Right lobe of liver (tissue), 4 donors: Measurements from ENCODE around the gene C11orf54.

ENCODE experiments used
- POLR2A ChIP-seq: fragments of 450-650 bp; IDR thresholded peaks from one replicate; pipeline ENCODE4 v1.6.1; 2017; ENCODE audit warnings: antibody characterized with exemption, mild to moderate bottlenecking
- TF ChIP-seq, protein P1 (sequence below), 4 donors: fragments of 200-600 bp in 3 of 4; fragments of 450-650 bp in 1 of 4; IDR thresholded peaks; one replicate each; pipeline versions ENCODE4 v1.5.1 to v1.8.0; 2016 to 2022; ENCODE audit warnings: antibody characterized with exemption in 4 of 4, mild to moderate bottlenecking in 2 of 4
- donor health status: DM: no; HTN: no; CAD: no.
- donor health status: DM: no; HTN: no; CAD: no.
- donor health status: DM: no; HTN: yes; CAD: no.

DNA sequence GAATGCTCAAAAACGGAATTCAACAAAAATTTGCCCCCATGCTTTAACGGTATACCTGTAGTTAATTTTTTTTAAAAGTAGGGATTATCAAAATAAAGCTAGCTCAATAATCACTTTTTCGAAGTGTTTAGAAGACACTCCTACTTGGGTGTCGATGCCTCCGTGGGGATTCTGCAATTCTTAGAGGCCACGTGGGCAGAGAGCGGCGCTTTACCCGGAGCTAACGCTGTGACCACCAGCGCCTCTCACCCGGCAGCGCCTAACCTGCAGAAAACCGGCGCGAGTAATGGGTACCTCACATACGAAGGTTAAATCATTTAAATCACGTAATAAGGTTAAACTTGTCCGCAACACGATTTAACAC is 760 bp upstream of the C11orf54 start:
- TF ChIP-seq, protein P1, sequence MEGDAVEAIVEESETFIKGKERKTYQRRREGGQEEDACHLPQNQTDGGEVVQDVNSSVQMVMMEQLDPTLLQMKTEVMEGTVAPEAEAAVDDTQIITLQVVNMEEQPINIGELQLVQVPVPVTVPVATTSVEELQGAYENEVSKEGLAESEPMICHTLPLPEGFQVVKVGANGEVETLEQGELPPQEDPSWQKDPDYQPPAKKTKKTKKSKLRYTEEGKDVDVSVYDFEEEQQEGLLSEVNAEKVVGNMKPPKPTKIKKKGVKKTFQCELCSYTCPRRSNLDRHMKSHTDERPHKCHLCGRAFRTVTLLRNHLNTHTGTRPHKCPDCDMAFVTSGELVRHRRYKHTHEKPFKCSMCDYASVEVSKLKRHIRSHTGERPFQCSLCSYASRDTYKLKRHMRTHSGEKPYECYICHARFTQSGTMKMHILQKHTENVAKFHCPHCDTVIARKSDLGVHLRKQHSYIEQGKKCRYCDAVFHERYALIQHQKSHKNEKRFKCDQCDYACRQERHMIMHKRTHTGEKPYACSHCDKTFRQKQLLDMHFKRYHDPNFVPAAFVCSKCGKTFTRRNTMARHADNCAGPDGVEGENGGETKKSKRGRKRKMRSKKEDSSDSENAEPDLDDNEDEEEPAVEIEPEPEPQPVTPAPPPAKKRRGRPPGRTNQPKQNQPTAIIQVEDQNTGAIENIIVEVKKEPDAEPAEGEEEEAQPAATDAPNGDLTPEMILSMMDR (IDR thresholded peaks at IDR 0.05): no peak
- TF ChIP-seq POLR2A: no peak
